GM18907 (cell line): ENCODE data around the gene HSPA6.
"Not testable (repeated sequence)": the region's sequence is repeated elsewhere in the genome, so short reads cannot be mapped to it uniquely, and the experiment has no call there.

Experiments
- ATAC-seq: cut with Tn5 transposase; IDR thresholded peaks from one replicate; pipeline ENCODE4 v1.9.1; 2021; ENCODE audit warnings: mild to moderate bottlenecking, moderate library complexity; ENCODE audit not compliant: unreplicated experiment

The HSPA6 gene

DNA sequence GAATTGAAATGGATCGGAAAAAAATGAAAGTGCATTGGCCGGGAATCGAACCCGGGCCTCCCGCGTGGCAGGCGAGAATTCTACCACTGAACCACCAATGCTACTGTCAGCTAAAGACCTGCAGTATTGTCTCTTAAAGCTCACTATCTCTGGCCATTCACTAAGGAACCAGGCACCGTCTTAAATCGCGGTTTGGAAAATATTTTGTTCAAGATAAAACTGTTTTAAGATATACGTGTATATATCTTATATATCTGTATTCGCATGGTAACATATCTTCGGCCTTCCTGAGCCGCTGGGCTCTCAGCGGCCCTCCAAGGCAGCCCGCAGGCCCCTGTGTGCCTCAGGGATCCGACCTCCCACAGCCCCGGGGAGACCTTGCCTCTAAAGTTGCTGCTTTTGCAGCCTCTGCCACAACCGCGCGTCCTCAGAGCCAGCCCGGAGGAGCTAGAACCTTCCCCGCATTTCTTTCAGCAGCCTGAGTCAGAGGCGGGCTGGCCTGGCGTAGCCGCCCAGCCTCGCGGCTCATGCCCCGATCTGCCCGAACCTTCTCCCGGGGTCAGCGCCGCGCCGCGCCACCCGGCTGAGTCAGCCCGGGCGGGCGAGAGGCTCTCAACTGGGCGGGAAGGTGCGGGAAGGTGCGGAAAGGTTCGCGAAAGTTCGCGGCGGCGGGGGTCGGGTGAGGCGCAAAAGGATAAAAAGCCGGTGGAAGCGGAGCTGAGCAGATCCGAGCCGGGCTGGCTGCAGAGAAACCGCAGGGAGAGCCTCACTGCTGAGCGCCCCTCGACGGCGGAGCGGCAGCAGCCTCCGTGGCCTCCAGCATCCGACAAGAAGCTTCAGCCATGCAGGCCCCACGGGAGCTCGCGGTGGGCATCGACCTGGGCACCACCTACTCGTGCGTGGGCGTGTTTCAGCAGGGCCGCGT lies at the start of gene HSPA6:
HSPA6 (plus strand) TSS at position 724 of the 925 bp plus-strand sequence; CDS start at position 843, 119 bp downstream.
- ATAC-seq: peak; percentile 65

DNA sequence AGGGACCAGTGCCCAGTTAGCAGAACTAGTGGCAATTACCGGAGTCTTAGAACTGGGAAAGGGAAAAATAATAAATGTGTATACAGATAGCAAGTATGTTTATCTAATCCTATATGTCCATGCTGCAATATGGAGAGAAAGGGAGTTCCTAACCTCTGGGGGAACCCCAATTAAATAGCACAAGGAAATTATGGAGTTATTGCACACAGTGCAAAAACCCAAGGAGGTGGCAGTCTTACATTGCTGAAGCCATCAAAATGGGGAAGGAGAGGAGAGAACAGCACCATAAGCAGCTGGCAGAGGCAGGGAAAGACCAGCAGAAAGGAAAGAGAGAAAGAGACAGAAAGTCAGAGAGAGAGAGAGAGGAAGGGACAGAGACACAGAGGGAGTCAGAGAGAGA lies 46.6 kb upstream of the HSPA6 start:
- ATAC-seq: not testable (repeated sequence)

DNA sequence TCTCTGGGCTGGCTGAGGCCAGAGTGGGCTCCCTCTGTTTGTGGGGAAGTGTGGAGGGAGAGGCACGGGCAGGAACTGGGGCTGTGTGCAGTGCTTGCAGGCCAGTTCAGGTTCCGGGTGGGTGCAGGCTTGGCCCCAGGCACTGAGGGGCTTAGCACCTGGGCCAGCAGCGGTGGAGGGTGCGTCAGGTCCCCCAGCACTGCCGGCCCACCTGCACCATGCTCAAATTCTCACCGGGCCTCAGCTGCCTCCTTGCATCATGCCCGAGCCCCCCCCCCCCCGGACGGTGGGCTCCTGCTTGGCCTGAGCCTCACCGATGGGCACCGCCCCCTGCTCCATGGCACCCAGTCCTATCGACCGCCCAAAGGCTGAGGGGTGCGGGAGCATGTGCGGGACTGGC lies 45.4 kb upstream of the HSPA6 start:
- no peak for ATAC-seq

DNA sequence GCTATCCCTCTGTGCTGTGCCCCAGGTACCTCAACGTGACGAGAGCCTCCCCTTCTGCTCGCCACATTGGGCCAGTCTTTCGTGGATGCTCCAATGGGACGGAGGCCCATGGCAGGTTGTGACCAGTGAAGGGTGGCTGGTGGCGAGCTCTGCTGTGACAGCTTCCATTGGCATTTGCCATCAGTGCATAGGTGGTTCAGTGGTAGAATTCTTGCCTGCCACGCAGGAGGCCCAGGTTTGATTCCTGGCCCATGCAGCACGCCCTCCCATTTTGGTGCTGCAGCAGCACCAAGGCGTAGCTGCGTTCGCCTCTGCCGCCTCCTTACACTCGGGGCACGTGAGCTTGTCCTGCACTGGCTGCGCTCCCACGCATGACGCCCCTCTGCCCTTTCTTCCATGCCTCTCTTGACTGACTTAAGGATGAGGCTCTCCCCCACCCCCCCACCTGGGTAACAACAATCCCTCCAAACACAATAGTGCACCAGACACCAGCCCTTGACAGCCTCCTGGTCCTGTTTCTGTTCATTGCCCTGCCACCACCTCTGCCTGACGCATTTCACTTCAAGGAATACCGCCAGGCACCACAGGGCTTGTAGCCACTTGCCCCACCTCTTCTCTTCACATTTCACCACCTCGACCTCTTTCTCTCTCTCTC lies 43.8 kb upstream of the HSPA6 start:
- no peak for ATAC-seq

DNA sequence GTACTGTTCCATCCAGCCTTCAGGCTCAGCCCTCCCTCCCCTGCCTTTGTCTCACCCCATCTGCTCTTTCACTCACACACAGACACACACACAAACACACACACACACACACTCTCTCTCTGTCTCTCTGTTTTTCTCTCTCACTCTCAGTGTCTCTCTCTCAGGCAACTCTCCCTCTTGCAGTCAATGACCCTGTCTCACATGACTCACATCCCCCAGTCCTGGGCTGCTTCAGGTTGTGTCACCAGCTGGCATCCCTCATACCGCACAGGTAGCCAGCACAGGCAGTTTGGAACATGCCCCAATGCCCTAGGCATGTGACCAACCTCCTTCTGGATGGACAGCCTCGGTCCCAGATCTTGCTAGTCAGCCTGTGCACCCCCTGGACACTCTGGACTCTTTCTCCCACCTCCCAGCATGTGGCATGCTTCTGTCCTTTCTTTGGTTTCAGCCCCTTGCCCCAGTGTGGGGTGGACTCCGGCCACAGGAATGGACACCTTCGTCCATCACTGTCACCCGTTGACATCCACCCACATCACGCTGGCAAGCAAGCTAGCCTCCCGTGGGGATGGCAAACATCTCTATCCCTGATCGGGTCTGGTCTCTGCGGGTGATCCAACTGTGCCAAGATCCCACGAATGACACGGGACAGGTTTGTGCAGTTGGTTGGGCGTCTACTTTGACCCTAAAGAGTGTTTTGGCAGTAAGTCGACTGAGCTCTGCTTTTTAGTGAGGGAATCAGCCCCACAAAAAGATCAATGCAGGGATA lies 42.5 kb upstream of the HSPA6 start:
- ATAC-seq: no peak

DNA sequence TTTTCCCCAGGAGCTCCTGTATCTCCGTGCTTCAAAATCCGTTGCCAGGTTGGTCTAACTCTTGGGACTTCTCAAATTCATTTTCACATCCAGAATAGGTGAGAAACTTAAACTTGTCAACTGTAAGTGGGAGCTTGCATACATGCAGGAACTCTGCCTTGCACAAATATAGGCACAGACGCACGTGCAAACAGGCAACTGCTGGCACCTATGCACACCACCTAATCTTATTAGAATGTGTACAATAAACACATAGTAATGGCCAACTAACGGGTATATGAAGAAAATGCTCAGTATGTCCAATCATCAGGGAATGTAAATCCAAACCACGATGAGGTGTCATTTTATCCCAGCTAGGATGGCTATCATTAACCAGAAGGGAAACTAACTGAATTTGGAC lies 41.7 kb upstream of the HSPA6 start:
- ATAC-seq: no peak

DNA sequence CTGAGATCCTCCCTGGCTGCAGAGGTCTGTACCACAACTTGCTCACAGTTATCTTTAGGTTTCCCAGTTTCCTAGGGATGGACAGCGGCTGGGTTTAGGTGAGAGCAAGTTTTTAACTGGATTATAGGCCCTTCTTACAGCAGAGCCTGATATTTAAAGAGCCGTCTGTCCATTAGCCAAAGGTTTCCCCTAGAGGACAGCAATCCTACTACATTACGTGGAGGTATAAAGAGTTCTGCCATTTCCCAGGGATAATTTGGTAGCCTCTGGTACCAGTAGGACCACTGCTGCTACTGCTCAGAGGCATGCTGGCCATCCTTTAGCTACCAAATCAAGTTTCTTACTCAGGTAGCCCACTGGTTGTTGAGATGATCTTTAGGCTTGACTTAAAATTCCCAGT lies 41.0 kb upstream of the HSPA6 start:
- no peak for ATAC-seq

DNA sequence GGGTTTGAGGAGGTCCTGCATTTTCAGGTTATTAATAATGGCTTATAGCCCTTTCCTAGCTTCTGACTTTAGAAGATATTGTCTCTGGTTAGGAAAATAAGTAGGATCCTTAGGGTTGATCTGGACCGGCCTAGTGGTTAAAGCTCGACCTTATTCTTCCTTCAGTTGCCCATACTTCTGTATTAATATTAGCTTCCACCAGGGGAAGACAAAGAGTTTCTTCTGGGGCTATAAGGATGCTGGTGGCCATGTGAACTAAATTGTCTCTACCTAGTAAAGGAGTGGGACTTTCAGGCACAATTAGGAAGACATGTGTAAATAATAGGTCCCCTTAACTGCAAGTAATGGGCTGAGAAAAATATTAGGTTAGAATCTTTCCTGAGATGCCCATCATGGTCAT lies 39.7 kb upstream of the HSPA6 start:
- ATAC-seq: no peak

DNA sequence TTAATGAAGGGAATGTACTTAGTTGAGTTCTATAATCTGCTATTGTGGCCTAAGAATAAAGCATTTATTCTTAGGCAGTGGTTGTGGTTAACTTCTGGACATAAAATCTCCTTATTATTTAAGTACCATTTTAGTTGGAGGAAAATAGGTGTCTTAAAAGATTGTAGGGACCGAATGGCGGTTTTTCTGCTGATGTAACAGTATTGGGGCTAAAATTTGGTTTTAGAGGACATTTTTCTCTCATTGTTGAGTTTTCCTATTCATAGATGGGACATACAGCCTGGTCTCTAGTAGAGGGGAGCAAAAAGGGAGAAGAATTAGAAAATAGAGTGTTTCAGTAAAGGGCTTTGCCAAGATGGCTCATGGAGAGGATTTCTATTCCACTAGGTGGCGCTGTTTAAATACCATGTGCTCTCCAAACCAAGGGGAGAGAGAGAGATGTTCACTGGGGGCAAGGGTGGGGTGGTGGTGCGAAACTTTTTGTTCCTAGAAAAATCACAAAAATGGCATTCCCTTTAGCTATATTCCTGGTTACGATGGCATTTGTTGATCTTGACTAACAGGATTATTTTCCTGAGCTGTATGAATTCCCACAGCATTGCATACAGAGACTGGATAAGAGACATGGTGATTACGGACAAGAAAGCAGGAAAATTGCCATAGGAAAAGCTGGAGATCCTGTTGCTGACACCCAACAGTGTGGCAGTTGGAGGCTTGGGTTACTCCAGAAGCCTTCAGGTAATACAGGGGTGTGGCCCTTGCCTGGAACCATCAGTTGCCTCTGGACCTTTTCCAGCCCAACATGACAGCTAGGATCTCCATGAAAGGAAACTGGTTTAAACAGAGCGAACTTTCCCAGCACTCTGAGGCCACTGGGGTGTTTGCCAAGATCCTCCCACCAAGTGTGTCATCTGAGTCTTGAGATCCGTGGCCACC lies 37.3 kb upstream of the HSPA6 start:
- no peak for ATAC-seq

DNA sequence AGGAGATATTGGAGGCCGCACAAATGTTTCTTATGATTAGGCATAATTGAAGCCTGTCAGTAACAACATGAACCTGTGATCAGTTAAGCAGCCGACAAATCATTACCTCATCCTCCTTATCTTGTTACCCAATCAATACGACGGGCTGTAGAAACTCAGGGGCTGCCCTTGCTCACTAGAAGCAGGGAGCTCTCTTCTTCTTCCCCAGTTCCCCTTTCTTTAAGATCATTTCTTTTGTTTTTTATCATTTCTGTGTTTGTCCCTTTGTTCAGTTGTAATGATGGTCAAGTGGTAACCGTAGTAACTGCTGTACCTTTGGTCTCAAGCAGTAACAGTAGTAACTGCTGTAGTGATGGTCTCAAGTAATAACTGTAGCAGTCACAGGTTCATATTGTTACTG lies 32.9 kb upstream of the HSPA6 start:
- ATAC-seq: no peak

DNA sequence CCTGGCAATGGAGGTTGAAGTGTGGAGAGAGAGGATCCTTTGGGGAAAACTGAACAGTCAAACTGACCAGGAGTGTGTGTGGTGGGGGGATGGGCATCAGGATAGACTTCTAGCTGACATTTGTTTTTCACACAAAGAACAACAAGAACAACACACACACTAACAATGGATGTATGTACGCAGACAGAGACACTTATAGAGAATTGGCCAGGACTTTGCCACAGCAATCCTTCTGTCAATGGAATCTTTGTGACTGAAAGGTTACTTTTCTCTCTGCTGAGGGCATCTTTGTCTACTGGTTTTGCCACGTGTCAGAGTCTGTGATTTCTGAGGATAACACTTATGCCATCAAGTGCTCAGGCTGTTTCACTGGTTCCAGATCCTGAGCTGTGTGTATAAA lies 31.5 kb upstream of the HSPA6 start:
- no peak for ATAC-seq

DNA sequence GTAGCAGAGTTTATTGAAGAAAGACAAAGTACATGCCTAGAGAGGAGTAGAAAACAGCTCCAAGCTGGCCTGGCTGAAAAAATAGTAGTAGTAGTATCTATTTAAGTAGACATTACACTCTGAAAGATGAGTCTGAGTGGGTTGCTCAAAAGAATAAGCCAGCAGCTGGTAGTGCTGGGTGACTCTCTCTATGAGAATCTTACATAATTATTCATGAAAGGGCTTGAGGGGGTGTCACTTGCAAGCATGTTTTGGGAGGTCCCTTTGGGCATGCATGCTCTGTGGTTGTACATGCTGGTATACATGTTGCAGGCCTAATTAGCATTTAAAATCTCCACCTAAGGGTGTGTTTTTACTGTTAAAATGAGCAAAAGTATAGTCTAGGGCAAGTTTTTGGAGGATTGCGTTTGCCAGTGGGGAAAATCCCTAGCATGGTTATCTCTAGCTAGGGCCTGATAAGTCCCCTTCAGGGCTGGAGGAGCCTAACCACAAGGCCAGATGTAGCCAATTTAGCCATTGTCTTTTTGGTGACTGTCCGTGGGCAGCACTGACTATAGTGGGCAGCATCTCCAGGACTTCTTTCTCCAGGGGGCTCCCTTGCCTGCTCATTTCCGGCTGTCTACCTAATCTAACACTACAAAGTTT lies 30.1 kb upstream of the HSPA6 start:
- no peak for ATAC-seq

DNA sequence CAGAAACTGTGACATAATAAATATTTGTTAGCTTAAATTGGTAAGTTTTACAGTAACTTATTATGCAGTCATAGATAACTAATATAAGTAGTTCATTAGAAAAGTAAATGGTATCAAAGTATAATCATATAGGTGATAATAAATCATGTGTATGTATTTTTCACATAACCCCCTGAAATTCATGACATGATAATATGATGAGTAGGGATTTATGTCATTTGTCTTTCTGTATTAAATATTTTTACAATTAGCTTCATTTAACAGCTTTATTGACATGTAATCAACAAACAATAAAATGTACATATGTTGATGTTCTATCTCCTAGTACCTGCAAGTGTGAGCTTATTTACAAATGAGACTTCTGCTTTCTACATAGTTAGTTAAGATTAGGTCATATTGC lies 28.9 kb upstream of the HSPA6 start:
- ATAC-seq: no peak

DNA sequence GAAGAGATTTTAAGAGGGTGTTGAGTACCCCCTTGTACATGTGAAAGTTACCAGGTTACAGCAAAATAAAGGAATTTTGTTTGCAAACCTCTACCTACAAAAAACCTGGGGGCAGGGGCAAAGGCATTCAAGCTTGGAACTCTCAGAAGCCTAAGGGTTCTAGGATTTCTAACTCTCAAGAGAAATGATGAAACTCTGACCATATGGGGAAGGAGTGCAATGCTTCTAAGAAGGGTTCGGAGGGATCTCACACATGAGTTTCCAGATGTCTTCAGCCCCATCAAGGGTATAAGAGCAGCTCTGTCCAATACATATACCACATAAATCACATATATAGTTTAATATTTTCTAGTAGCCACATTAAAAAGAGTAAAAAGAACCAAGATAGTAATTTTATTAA lies 26.4 kb upstream of the HSPA6 start:
- ATAC-seq: no peak

DNA sequence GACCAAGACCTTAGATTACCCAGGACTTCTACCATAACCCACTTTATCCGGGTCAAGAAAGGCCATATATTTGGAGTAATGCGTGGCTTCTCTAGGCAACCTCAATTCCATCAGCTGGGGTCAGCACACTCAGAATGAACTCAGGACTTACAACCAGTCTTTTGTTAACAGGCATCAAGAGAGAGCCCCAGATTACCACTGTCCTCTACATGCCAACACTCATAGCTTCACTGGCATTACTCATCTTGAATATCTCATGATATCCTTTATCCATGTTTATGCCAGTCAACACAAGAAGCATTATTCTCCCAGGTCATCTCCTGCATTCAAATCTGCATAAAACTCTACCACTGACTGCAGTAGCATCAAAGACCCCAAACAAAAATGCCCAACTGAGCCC lies 25.7 kb upstream of the HSPA6 start:
- no peak for ATAC-seq

DNA sequence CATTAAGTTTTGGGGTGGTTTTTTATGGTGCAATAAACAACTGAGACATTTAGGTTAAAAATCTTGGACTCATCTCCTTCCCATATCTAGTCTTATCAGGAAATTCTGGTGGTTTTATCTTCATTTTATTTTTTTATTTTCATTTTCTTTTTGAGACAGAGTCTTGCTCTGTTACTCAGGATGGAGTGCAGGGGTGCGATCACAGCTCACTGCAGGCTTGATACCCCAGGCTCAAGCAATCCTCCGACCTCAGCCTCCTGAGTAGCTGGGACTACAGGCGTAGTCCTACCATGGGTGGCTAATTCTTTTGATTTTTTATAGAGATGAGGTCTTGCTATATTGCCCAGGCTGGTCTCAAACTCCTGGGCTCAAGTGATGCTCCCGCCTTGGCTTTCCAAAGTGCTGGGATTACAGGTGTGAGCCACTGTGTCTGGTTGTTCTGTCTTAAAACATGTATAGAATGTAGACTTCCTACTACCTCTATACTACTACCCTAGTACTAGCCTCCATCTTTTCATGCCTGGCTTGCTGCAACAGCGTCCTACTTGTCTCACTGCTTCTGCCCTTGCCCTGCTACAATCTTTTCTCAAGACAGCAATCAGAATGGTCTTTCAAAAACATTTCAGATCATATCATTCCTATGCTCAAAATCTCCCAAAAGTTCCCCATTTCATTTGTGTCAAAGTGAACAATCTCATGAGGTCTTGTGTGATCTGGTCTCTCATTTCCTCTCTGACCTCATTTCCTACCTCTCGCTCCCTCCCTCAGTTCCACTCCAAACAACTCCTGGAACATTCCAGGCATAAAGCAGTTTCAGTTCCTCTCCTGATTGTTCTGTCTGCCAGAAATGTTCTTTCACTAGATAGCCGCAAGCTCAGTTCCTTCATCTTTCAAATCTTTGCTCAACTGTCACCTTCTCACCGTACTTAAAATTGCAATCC lies 25.0 kb upstream of the HSPA6 start:
- no peak for ATAC-seq

DNA sequence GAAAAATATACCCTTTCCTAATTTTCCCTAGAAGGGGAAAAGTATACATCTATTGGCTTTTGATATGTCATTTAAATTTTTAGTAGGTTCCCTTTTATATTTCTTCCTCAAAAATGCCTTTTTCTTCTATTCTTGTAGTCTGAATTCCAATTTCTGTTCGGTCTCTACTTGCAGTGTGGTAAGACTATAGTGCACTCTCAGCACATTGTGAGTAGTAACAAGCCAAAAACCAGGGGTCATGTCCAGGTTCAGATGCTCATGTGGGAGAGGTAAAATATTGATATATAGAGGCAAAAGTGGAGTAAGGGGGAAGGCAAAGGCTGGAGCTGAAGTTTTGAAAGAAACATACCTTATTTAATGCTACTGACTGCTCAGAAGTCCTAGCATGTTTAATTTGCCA lies 23.1 kb upstream of the HSPA6 start:
- ATAC-seq: no peak

DNA sequence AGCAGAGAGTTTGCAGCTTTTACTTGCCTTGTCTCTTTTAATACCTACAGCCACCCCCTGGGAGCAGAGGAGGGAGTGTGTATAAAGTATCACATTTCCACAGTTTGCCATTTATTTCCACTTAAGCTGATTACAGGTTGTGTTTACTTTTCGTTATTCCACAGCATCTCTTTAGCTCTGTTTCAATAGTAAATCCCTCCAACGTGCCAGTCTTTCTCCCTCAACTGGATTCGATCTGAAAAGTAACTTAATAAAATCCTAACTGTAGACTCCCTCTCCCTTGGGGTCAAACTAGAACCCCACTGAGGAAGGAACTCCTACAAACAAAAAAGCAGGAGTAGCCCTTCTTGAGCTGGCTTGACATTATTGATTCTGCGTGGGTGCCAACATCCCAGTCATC lies 22.2 kb upstream of the HSPA6 start:
- no peak for ATAC-seq
